Panc1 (cell line): ENCODE results near the gene ARL5A.

Experiments
- CTCF ChIP-seq: fragments of 450-650 bp; IDR thresholded peaks from 2 replicates; pipeline ENCODE4 v1.5.1; 2017; ENCODE audit warnings: mild to moderate bottlenecking
- SIN3A ChIP-seq: IDR thresholded peaks from 2 replicates; pipeline ENCODE4 v1.6.1; 2012; ENCODE audit warnings: low read depth, mild to moderate bottlenecking, low read length, moderate library complexity, borderline replicate concordance; ENCODE audit not compliant: insufficient read depth

- no peak for TF ChIP-seq CTCF
- TF ChIP-seq SIN3A: no peak
These were observed 32.5 kb downstream of the ARL5A start for GRCh38 chr2:151795646-151796240.
